ENCODE results near the gene RIT1.

The RIT1 gene

DNA sequence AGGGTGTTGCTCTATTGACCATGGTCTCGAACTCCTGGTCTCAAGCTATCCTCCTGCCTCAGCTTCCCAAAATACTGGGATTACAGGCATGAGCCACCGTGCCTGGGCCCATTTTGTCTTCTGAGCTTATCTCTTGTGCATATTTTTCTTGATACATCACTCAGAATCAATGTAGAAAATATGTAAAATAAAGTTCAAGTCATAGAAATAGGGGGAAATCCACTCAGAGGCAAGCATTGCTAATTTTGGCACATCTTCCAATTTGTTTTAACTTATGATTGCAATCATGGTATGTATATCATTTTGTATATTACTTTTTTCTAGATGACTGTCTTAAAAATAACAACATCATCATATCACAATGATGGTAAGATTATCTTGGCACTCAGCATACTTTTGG, 21.6 kb downstream of the RIT1 start:
- DNase-seq = no peak

DNA sequence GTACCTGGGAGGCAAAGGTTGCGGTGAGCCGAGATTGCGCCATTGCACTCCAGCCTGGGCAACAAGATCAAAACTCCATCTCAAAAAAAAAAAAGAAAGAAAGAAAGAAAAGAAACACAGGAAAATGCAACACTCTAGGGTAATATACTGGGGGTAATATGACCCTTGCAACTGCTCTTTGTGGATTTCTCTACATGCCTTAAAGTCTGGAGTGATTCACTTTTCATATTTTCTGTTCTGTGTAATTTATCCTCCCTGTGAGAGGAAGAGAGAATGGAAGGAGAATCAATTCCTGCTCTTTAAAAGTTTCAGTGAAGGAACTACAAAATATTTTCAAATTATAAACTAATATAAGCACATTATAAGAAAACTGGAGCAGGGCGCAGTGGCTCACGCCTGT, 22.7 kb downstream of the RIT1 start:
- no peak for DNase-seq

DNA sequence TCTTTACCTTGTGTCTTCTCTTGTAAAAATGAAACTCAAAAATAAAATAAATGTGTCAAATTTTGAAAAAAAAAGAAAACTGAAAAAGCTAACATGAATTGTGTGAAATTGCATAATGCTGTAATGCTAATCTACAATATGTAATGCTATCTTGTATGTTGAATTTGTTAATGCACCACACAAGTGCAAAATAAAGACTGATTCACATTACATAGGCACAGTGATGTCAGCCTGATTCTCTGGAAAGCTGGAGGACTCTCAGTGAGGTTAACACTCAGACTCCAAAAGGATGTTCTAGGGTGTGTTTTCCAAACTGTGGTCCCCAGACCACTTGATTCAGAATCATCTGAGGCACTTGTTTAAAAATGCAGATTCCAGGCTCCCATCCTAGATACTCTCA, 26.2 kb downstream of the RIT1 start:
- DNase-seq = no peak

DNA sequence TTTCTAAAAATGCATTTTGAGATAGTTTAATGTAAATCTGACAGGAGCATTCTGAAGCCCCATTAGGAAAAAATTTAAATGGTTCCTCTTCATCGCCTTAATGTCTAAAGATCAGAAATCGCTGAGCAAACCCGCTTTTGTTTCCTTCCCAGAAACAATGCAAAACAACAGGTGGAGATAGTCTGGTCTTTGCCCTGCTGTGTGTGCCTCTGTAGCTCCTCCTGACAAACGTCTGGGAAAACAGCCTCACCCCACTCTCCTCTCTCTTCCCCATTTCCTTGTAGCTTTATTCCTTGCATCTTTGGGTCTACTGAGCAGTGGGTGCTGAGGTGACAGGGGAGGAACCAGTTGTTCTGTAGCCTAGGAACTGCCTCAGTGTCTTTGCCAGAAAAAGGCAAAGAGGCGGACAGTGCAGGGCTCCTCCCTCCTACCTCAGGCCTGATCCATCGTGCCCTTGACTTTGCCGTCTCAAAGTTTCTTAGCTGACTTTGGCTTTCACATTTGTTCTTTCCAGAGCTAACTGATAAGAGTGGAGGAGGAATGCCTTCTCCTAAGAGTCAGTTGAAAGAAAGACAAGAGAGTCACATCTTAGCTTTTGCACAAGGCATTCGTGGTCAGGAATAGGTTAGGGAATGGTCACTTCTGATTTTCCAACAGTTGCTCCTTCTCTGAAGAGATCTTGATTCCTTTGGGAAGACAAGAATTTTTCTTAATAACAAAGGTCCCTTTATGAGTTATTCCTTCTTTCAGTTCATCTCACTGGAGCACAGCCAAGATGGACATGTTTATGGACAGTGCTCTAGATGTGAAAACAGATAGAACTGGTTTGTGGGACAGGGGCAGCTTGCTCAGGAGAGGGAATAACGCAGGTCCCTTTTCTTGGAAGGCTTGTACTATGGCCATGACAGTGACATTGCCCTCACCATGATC, 26.9 kb downstream of the RIT1 start:
- DNase-seq = no peak

DNA sequence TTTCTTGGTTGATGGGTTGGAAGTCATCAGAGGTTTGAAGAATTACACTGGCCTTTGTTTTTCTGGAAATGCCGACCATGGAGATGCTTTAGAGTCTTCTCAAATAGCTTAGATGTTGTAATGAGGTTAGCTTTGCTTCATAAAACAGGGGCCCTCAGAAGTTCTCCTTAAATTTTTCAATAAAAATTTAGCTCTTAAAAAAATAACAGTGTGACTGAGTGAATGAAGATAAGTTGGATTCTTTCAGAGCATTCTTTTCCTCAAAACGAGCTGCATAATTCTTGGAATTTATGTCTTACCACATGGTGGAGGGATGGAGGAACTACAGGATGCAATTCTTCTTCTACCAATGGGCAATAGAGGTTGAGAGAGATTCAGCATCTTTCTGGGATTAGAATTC, 28.4 kb downstream of the RIT1 start:
- DNase-seq = no peak

DNA sequence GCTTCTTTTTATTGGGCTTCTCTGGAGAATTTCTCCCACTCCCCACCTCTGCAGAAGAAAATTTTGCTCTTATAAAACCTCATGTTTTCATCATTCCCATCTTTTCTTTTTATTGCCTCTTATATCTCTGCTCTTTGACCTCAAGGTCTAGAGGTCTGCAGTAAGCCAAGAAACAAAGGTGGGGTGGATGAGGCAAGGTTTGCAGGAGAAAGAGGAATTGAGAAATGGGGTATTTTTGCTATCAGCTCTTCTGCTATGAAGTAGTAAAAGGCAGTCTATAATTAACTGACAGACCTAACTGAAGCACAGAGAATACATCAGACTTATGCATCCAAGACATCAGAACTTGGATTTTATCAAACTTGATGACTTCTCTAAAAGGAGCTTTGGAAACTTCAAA, 28.9 kb downstream of the RIT1 start:
- DNase-seq = no peak

DNA sequence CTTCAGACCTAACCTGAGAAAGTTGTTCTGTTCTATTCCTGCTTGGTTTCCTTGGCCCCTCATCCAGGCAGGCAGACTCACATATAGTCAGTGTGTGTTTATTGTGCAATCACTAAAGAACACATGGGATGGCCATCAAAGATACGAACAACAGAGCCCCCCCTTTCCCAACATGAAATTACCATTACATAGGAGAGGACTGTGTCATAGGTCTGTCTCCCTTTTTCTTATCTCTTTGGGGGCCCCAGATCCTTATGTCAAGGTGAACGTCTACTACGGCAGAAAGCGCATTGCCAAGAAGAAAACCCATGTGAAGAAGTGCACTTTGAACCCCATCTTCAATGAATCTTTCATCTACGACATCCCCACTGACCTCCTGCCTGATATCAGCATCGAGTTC, 30.2 kb downstream of the RIT1 start:
- DNase-seq = no peak

DNA sequence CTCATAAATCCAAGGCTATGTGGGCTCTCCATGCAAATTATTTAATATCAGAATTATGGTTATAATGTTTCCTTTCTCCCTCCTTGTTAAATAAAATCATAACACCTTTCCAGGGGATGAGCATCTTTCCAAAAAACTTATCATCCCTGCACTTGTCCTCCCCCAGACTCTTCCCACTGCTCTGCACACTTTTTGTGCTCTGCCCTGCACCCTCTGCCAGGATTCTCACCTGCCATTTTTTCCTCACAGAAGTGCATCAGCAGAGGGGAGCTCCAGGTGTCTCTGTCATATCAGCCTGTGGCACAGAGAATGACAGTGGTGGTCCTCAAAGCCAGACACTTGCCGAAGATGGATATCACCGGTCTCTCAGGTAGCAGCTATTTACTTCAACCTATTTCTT, 30.9 kb downstream of the RIT1 start:
- DNase-seq = no peak

DNA sequence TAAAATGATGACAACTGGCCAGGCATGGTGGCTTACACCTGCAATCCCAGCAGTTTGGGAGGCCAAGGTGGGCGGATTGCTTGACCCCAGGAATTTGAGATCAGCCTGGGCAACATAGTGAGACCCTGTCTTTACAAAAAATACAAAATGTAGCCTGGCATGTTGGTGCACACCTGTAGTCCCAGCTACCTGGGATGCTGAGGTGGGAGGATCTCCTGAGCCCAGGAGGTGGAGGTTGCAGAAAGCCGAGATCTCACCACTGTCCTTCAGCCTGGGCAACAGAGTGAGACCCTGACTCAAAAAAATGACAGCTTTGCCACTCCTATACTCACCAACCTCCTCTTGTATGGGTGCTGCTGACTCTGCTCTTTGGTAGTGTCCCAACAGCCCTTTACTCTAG, 33.2 kb downstream of the RIT1 start:
- no peak for DNase-seq

DNA sequence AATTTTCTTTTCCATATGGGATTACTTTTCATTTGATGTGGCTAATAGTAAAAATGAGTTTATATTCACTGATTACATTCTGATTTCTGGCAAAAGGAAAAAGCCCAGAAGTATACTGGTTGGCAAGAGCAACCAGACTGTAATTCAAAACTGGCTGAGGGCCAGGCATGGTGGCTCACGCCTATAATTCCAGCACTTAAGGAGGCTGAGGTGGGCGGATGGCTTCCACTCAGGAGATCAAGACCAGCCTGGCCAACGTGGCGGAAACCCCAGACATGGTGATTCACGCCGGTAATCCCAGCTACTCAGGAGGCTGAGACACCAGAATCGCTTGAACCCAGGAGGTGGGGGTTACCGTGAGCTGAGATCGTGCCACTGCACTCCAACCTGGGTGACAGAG, 37.3 kb downstream of the RIT1 start:
- DNase-seq = no peak

DNA sequence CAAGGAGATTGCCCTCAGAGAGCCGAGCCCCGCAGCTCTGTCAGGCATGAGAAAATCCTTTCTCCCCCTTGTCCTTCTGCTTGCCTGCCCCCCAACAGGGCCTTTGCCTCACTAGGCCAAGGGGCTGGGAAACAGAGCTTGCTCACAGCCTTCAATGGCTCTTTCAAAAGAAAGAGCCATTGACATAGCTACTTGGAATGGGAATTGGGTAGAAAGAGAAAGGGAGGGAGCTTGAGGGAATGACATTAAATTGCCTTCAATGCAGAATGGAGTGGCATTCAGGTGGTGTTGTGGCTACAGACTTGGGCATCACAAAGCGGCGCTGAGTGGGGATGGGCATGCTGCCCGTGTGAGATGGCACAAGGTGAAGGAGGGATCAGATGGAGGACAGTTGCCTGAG, 38.6 kb downstream of the RIT1 start:
- no peak for DNase-seq

DNA sequence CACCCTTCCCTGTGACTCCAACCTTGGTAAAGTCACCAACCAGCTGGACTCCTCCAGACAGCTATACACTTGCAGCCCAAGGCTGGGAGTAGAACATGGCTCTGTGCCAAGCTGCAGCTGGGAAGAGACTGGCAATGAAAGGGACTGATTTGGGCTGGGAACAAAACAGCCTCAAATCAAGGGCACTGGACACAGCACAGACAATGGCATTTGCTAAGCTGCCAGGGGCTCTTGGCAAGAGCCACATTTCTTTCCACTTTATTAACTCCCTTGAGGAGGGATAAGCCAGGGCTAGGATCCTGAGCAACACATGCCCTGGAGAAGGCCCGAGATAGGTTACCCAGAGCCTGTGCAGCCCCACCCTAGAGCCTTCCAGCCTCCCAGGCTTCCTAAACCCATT, 39.8 kb downstream of the RIT1 start:
- DNase-seq = no peak

DNA sequence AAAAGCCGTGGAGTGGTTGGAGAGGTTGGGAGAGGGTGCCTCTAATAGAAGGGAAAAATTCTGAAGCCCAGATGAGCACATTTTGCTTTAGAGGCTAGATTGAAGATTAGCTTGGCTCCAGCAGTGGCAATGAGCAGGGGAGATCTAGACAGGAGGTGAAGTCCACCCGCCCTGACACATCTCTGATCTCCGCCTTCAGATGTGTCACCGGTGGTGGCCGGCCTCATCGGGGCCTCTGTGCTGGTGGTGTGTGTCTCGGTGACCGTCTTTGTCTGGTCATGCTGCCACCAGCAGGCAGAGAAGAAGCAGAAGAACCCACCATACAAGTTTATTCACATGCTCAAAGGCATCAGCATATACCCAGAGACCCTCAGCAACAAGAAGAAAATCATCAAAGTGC, 43.4 kb downstream of the RIT1 start:
- no peak for DNase-seq

DNA sequence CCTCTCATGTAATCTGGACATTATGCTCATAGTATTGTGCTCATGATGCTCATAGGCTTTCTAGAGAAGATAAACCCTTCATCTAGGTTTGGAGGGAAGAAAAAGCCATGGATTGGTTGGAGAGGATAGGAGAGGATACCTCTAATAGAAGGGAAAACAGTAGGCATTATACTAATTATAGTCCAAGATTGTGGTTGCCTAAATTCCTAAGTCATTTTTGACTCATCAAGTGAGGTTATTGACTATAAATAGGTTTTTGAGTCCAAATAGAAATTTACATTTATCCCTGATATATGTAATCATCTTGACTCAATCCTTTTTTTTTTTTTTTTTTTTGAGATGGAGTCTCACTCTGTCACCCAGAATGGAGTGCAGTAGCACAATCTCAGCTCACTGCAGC, 46.8 kb downstream of the RIT1 start:
- no peak for DNase-seq

DNA sequence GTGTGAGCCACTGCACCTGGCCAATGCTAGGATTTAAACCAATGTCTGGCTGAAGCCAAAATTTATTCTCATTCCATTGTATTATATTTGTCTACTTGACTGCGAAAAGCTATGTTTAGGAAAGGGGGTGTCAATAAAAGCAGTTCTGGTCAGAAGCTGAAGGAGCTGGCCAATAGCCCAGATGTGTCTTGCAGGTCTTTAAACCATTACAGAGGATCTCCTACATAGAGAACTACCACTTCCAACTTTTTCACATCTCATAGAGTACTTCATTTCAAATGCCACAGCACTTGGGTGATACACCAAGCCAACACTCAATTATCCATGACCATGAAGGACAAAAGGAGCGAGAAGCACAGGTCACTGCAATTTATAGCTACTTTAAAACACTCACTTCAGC, 49.3 kb downstream of the RIT1 start:
- no peak for DNase-seq

DNA sequence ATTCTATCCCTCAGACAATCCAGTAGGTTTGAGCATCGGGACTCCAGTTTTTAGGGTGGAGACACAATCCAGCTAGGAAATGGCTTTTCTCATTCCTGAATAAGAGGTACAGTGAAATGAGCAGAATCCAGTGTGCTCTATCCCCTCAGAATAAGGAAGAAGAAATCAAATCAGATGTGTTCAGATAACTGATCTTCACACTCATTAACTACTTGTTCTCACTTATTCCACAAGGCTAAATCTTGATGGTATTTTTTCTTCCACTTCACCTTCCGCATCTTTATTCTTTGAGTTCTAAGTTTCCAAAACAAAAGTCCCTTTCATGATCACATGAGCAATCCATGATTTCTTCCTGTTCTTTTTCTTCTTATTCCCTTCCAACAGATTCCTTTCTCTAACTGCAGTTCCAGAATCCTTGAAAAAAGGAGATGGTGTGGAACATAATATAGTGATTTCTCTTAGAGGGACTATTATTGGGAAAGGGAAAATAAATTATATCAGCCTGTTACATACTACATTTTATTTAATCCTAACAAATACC, 50.1 kb downstream of the RIT1 start:
- DNase-seq = no peak

DNA sequence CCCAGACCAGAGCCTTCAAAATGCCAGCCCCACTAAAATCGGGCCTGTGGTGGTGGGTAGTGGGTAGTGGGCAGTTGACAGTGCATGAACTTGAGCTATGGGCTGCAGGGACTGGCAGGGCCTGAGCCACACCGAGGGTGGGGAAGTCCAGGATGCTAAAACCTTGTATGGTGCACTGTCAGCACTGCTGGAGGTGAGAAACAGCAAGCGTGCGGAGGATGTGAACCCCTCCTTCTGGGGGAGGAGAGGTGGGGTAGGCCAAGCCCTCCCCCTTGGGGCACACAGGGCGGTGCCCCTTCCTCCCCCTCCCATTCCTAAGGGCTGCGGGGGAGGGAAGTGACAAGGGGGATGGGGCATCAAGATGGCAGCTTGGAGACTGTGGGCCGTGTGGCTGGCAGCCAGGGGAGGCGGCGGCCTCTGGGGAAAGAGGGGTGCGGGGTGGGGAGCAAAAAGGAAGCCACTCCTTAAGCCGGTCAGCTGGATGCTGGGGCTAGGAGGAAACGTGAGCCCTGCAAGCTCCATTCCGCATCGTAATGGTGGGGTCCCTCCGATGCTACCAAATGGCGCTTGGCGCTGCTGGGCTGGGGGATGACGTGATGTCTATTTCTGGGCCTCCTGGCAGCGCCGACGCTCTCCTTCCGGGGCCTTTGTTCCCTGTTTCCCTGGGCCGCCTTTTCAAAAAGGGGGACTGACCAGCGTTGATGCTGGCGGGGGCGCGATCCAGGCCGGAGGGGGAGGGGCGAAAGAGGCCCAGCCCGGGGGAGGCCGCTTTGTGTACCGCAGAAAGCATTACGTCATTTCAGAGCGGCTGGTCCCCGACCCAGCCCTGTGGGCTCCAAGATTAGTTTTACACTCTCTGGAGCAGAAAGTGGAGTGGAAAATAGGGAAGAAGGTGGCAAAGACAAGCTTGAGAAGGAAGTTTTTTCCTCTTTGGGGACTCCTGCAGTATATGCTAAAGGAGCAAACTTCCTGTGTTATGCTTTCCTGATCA, 51.0 kb downstream of the RIT1 start:
- DNase-seq = peak; percentile 86

DNA sequence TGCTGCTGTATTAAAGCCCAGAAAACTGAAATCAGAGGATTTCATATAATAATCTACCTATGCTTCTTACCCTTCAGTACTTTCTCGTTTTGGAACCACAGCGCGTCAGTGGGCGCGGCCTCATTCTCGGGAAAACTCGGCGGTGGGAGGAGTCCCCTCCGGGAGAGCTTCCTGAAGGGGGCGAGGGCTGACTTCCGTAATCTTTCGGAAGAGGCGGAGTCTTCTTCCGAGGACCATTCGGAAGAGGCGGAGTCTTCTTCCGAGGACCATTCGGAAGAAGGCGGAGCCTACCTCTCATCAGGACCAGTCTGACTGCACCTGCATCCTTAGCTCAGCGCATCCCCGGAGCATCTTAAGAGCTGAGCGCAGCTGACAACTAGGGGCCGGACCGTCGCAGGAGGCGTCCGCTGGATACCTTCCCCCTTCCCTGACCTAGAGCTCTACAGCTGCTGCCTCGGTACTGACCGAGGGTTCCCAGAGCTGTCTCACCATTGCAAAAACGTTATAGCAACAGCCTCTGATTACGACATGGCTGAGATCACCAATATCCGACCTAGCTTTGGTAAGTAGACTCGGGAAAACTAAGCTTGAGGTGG, 51.8 kb downstream of the RIT1 start, which contains the start of gene SYT11:
TSS of gene SYT11 (plus strand) at position 334 of the 596 bp plus-strand sequence. CDS start at position 529, 195 bp downstream.
- peak; percentile 98 for DNase-seq

DNA sequence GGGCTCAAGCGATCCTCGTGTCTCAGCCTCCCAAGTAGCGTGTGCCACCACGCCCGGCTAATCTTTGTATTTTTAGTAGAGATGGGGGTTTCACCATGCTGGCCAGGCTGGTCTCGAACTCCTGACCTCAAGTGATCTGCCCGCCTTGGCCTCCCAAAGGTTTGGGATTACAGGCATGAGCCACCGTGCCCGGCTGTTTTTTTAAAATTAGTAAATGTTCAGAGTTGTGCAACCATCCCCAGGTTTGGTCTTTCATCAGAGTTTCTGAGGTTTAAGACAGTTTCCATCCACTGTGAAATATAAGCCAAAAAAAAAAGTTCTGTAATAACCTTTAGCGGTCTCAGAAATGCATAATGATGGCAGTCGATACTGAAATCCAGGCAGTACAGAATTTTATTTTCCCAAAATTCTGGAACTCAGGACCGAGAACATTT, 52.3 kb downstream of the RIT1 start:
- DNase-seq = peak; percentile 76

DNA sequence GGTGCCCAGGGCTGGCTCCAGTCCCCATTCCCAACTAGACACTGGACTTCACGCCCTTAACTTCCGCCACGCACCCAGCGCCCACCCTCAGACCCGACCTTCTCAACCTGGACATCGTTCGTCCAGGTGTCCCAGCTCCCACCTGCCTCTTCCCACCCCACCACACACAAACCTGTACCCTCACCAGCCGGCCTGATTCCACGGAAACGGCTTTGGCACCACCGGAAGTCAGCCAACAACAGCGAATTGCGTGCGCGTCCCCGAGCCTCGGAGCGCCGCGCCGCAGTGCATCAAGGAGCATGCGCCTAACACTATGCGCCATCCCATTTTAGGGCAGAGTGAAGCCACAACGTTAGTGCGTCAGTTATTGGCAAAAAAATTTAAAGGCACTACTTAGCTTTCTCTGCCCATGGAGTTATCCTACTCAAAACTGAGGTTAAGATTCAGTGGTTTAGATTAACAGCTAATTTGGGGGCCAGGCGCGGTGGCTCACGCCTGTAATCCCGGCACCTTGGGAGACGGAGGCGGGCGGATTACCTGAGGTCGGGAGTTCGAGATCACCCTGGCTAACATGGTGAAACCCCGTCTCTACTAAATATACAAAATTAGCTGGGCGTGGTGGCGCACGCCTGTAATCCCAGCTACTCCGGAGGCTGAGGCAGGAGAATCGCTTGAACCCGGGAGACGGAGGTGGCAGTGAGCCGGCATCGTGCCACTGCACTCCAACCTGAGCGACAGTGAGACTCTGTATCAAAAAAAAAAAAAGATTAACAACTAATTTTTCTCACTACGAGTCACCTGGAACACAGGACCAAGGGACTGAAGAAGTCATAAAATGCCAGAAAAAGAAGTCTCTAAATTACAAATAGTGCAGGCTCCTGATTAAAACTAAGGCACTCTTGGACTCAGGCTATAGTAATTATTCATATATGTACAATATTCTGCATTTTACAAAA, 53.9 kb downstream of the RIT1 start, which contains the start of gene GON4L:
TSS of gene GON4L (minus strand) at position 240 of the 956 bp plus-strand sequence. CDS start 3,434 bp downstream, outside the sequence.
- DNase-seq = peak; percentile 95

DNA sequence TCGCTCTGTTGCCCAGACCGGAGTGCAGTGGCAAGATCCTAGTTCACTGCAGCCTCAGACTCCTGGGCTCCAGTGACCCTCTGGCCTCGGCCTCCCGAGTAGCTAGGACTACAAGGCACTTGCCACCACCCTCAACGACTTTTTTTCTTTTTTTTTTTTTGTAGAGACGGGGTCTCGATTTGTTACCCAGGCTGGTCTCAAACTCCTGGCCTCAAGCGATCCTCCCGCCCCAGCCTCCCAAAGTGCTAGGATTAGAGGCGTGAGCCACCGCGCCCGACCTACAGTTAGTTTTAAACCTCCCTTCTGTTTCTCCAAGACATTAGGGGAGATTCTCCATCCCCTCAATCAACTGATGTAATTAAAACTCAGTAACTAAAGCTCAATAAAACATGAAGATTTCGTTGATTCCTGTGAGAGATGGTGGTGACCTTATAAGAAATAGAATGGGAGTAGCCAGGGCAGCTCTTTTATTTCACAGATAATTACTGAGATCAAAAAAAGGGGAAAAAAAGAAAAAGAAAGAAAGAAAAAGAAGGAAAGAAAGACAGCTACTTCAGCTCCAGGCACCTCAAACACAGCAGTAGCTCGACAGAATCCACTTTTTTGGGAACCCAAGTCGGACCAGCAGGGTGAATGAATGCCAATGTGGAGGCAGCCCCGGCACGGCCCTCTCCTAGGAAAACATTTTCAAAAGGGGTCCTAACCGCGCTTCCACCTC, 54.7 kb downstream of the RIT1 start:
- DNase-seq = no peak

Data from inflammatory macrophage treated with lipopolysaccharide for 4 hours (primary cell).